ENCODE data around the gene APIP. TPM values are rescaled to one million over a fixed set of nuclear protein-coding genes. Genes with fewer than 3 reads are reported as not detected.

APIP gene
- total and polyA plus RNA-seq, 9 donors = 21.3 to 28.3 (median 26.1) TPM

- no CpG with 5 or more reads among the region's 1 CpG for WGBS (ENCODE audit: insufficient coverage)
- Histone ChIP-seq H3K4me1 (ENCODE audit: control insufficient read depth, insufficient read depth, low read length) (no peaks in the 10 kb centered on the region), H3K27ac (ENCODE audit: low read length) (no peak overlapping the region), H3K9me3 (replicated peaks; ENCODE audit: control insufficient read depth, low read depth, low read length) (no peaks in the 10 kb centered on the region), H3K4me3 (ENCODE audit: low read length) (no peak overlapping the region), H3K27me3 (ENCODE audit: control insufficient read depth, insufficient read depth, low read length) (no peaks in the 10 kb centered on the region), H3K36me3 (ENCODE audit: control insufficient read depth, insufficient read depth, low read length) (peaks cover 3% of the 10 kb centered on the region)
- no peak for DNase-seq
Measured at GRCh38 chr11:34953955-34954354, 37.8 kb upstream of the APIP start.

- DNase-seq = peak; percentile 64
- peaks cover 3% of the 10 kb centered on the region for H3K4me1 ChIP-seq (ENCODE audit: control insufficient read depth, insufficient read depth, low read length)
Measured at GRCh38 chr11:34948696-34949095, 32.5 kb upstream of the APIP start.

DNA sequence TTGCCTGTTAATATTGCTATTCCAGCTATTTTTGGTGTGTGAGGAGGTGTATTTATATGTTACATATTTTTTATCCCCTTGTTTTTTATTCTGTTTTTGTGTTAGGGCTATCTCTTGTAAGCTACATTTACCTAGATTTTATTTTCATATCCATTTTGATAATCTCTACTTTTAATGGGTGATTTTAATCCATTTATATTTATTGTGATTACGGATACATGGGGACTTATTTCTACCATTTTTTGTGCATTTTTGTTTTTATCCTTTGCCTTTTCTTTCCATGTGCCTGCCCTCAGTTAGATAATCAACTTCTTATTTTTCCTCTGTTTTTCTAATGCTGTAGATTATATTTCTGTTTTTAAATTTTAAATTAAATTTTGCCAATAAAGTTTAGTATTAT is 28.5 kb upstream of the APIP start:
- H3K27ac ChIP-seq (ENCODE audit: low read length) = no peak overlapping the region
- peaks cover 3% of the 10 kb centered on the region for H3K36me3 ChIP-seq (ENCODE audit: control insufficient read depth, insufficient read depth, low read length)
- no peak for DNase-seq
- WGBS (ENCODE audit: insufficient coverage) = no CpG with 5 or more reads among the region's 1 CpG
- no peak overlapping the region for H3K4me3 ChIP-seq (ENCODE audit: low read length)
- peaks cover 3% of the 10 kb centered on the region for H3K4me1 ChIP-seq (ENCODE audit: control insufficient read depth, insufficient read depth, low read length)
- H3K27me3 ChIP-seq (ENCODE audit: control insufficient read depth, insufficient read depth, low read length) = no peaks in the 10 kb centered on the region
- H3K9me3 ChIP-seq (replicated peaks; ENCODE audit: control insufficient read depth, low read depth, low read length) = peaks cover 5% of the 10 kb centered on the region

More at GRCh38 chr11:34948696-34949095, 32.5 kb upstream of the APIP start:
- no peaks in the 10 kb centered on the region for H3K36me3 ChIP-seq (ENCODE audit: control insufficient read depth, insufficient read depth, low read length)
- no peak overlapping the region for H3K4me3 ChIP-seq (ENCODE audit: low read length)
- H3K27me3 ChIP-seq (ENCODE audit: control insufficient read depth, insufficient read depth, low read length) = no peaks in the 10 kb centered on the region
- peaks cover 5% of the 10 kb centered on the region for H3K9me3 ChIP-seq (replicated peaks; ENCODE audit: control insufficient read depth, low read depth, low read length)
- H3K27ac ChIP-seq (ENCODE audit: low read length) = peak overlapping the region; percentile 29

DNA sequence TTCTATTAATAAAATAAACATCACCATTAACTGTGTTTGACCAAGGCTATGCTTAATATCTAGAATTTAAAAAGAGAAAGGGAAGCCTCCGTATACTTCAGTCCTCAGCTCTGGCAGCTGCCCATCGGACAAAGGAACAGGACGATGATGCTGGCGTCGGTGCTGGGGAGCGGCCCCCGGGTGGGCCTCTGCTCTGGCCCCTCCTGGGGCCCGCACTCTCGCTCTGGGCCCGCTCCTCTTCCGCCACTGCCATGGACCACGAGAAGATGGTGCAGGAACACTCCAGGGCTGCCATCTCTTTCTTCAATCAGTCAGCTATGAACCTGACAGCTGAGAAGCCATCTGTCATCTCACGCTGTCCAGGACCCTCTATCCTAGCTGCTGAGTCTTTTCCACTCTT is 25.5 kb upstream of the APIP start:
- WGBS (ENCODE audit: insufficient coverage) = 98% methylated on average over 12 of the region's 13 CpGs
- DNase-seq = no peak
- H3K27ac ChIP-seq (ENCODE audit: low read length) = no peak overlapping the region

DNA sequence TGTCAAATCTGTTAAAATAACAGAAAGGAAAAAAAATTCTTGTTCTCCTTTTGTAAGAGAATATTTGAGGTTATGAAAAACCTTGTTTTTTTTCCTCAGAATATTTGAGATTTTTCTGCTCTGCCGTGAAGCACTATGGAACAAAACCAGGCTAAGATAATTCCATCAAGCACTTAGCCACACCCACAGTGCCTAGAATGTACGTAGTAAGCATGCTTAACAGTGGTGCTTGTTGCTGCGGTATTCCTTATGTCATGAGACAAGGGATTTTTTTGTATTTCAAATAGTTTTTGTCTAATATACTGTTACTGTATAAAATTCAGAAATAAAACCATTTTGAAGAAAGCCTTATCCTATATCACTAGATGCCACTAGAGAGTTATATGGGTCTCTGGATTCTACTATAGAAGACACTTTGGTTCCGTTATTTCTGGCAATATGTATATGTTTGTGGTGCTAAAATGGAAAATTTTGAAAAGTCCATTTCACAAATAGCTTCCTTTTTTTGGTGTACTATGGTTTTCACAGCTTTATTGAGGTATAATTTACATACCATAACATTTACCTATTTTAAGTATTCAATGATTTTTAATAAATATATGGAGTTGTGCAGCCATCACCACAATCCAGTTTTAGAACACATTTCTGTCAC is 24.0 kb upstream of the APIP start:
- no peak overlapping the region for H3K27ac ChIP-seq (ENCODE audit: low read length)
- DNase-seq = peak; percentile 61
- H3K4me3 ChIP-seq (ENCODE audit: low read length) = no peak overlapping the region
- no CpG with 5 or more reads among the region's 4 CpGs for WGBS (ENCODE audit: insufficient coverage)
- peaks cover 5% of the 10 kb centered on the region for H3K9me3 ChIP-seq (replicated peaks; ENCODE audit: control insufficient read depth, low read depth, low read length)
- H3K27me3 ChIP-seq (ENCODE audit: control insufficient read depth, insufficient read depth, low read length) = no peaks in the 10 kb centered on the region
- H3K4me1 ChIP-seq (ENCODE audit: control insufficient read depth, insufficient read depth, low read length) = no peaks in the 10 kb centered on the region
- H3K36me3 ChIP-seq (ENCODE audit: control insufficient read depth, insufficient read depth, low read length) = peaks cover 7% of the 10 kb centered on the region

More for the DNA sequence above, 25.5 kb upstream of the APIP start:
- no peaks in the 10 kb centered on the region for H3K4me1 ChIP-seq (ENCODE audit: control insufficient read depth, insufficient read depth, low read length)
- H3K36me3 ChIP-seq (ENCODE audit: control insufficient read depth, insufficient read depth, low read length) = peaks cover 3% of the 10 kb centered on the region
- H3K27me3 ChIP-seq (ENCODE audit: control insufficient read depth, insufficient read depth, low read length) = no peaks in the 10 kb centered on the region
- peaks cover 5% of the 10 kb centered on the region for H3K9me3 ChIP-seq (replicated peaks; ENCODE audit: control insufficient read depth, low read depth, low read length)
- no peak overlapping the region for H3K4me3 ChIP-seq (ENCODE audit: low read length)

GRCh38 chr11:34938611-34939010 is 22.4 kb upstream of the APIP start:
- Histone ChIP-seq H3K4me3 (ENCODE audit: low read length) (no peak overlapping the region), H3K9me3 (replicated peaks; ENCODE audit: control insufficient read depth, low read depth, low read length) (no peaks in the 10 kb centered on the region)
- DNase-seq = no peak

GRCh38 chr11:34936945-34937629 is 20.9 kb upstream of the APIP start:
- WGBS (ENCODE audit: insufficient coverage) = 80% methylated on average over 2 of the region's 6 CpGs
- Histone ChIP-seq H3K4me3 (ENCODE audit: low read length) (no peak overlapping the region), H3K27me3 (ENCODE audit: control insufficient read depth, insufficient read depth, low read length) (no peaks in the 10 kb centered on the region), H3K4me1 (ENCODE audit: control insufficient read depth, insufficient read depth, low read length) (no peaks in the 10 kb centered on the region), H3K9me3 (replicated peaks; ENCODE audit: control insufficient read depth, low read depth, low read length) (no peaks in the 10 kb centered on the region), H3K36me3 (ENCODE audit: control insufficient read depth, insufficient read depth, low read length) (peaks cover 10% of the 10 kb centered on the region), H3K27ac (ENCODE audit: low read length) (no peak overlapping the region)
- no peak for DNase-seq

More at GRCh38 chr11:34938611-34939010, 22.4 kb upstream of the APIP start:
- peaks cover 7% of the 10 kb centered on the region for H3K36me3 ChIP-seq (ENCODE audit: control insufficient read depth, insufficient read depth, low read length)
- no peaks in the 10 kb centered on the region for H3K4me1 ChIP-seq (ENCODE audit: control insufficient read depth, insufficient read depth, low read length)
- no peak overlapping the region for H3K27ac ChIP-seq (ENCODE audit: low read length)
- no CpG with 5 or more reads among the region's 1 CpG for WGBS (ENCODE audit: insufficient coverage)
- no peaks in the 10 kb centered on the region for H3K27me3 ChIP-seq (ENCODE audit: control insufficient read depth, insufficient read depth, low read length)

DNA sequence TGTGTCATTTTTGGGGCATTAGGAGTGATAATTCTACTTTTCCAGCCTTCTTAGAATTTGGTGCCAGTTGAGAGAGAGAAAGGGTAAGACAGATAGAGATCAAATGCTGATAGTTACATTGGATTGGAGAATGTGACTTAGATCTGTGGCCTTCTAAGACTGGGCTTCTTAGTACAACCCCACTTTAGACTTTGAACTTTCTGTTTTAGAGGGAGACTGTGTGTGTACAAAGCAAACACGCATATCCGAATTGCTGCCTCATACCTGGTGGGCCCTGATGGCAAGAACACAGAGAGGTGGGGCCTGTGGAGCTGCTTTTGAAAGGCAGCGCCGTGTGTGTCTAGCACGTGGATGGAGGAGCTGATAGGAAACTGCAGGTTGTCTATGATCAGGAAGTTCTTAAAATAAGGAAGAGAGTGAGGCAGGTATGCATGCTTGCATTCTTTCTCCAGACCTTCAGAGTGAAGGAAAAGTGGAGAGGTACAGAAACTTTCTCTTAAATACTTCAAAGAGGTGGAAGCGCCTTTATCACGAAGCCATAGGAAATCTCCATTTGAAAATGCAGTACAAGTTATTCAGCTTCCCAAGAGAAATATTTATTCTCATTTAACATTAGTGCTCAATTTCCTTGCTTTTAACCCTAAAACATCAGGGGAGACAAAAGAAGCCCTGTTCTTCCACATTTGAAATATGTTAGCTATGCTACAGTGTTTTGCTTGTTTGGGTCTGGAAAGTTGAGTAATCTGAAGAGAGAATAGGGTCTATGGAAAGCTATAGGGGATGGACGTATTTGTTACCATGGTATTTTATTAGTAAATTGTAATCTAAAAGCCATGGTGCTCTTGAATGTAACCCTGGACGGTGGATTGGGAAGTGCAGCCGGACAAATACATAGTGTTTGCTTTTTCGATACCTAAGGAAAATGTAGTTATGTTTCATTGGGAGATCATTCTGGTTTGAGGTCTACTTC is 13.9 kb upstream of the APIP start:
- Histone ChIP-seq H3K27me3 (ENCODE audit: control insufficient read depth, insufficient read depth, low read length) (no peaks in the 10 kb centered on the region), H3K4me3 (ENCODE audit: low read length) (no peak overlapping the region), H3K4me1 (ENCODE audit: control insufficient read depth, insufficient read depth, low read length) (no peaks in the 10 kb centered on the region), H3K36me3 (ENCODE audit: control insufficient read depth, insufficient read depth, low read length) (peaks cover 3% of the 10 kb centered on the region), H3K27ac (ENCODE audit: low read length) (no peak overlapping the region), H3K9me3 (replicated peaks; ENCODE audit: control insufficient read depth, low read depth, low read length) (no peaks in the 10 kb centered on the region)
- WGBS (ENCODE audit: insufficient coverage) = 90% methylated on average over 2 of the region's 11 CpGs
- no peak for DNase-seq

GRCh38 chr11:34928960-34929680 is 12.9 kb upstream of the APIP start:
- H3K4me3 ChIP-seq (ENCODE audit: low read length) = no peak overlapping the region
- no peaks in the 10 kb centered on the region for H3K9me3 ChIP-seq (replicated peaks; ENCODE audit: control insufficient read depth, low read depth, low read length)
- no peaks in the 10 kb centered on the region for H3K4me1 ChIP-seq (ENCODE audit: control insufficient read depth, insufficient read depth, low read length)
- 100% methylated on average over 3 of the region's 7 CpGs for WGBS (ENCODE audit: insufficient coverage)
- DNase-seq = no peak
- H3K27ac ChIP-seq (ENCODE audit: low read length) = no peak overlapping the region
- H3K36me3 ChIP-seq (ENCODE audit: control insufficient read depth, insufficient read depth, low read length) = peaks cover 3% of the 10 kb centered on the region
- no peaks in the 10 kb centered on the region for H3K27me3 ChIP-seq (ENCODE audit: control insufficient read depth, insufficient read depth, low read length)
